ENCODE data around the gene DACT2. TPM values are rescaled to one million over a fixed set of nuclear protein-coding genes. Genes with fewer than 3 reads are reported as not detected.

The DACT2 gene
- total and polyA plus RNA-seq, 9 of the 15 experiments (the other 6 are each of a cell fraction or from before 2014, with no cell fraction given), result not detected

DNA sequence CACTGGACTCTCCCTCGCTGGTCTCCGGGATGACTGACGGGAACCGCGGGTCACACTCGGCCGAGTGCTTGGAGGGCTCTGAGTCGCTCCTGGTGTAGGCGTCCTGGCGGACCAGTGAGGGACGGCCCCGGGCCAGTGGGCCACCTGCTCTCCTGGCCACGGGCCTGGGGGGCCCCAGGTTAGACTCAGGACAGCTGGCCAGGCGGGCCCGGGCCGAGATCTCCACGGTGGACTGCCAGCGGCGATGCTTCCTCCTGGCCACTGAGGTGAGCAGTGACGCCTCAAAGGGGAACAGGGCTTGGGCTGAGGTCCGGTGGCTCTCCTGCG lies 11.9 kb downstream of the DACT2 start:
- in situ Hi-C loops (cut with MboI) (no loop called here), intact Hi-C loops (cut with micrococcal nuclease) (no loop called here)
- Histone ChIP-seq H3K36me3 (ENCODE audit: control insufficient read depth, insufficient read depth, low read length) (no peaks in the 10 kb centered on the region), H3K4me1 (replicated peaks in 1 of 2; ENCODE audit: control insufficient read depth in 2 of 2, insufficient read depth in 2 of 2, low read length in 2 of 2) (peaks cover 0 to 13% of the 10 kb centered on the region in 2 experiments; a peak in 1 of 5 replicates), H3K27me3 (ENCODE audit: control insufficient read depth in 2 of 2, insufficient read depth in 2 of 2, low read length in 2 of 2) (peaks cover 59 to 92% of the 10 kb centered on the region in 2 experiments; a peak in 4 of 5 replicates), H3K4me2 (ENCODE audit: insufficient read depth, low read length) (no peak overlapping the region), H3K27ac (ENCODE audit: extremely low read depth, low read depth, low read length) (no peak overlapping the region), H3K9me3 (replicated peaks; ENCODE audit: control insufficient read depth, insufficient read depth, low read depth, low read length) (no peaks in the 10 kb centered on the region), H3K9ac (ENCODE audit: insufficient read depth in 1 of 2, low read depth in 2 of 2, low read length in 2 of 2) (no peak overlapping the region; a peak in 1 of 4 replicates), H3K79me2 (ENCODE audit: control insufficient read depth, insufficient read depth, low read length) (no peaks in the 10 kb centered on the region), H2AFZ (ENCODE audit: low read depth, low read length) (no peak overlapping the region), H3K9me1 (ENCODE audit: control insufficient read depth, insufficient read depth, low read length) (peaks cover 2% of the 10 kb centered on the region), H3K4me3 (no peak overlapping the region), H4K20me1 (replicated peaks; ENCODE audit: control insufficient read depth, insufficient read depth, low read length) (peaks cover 7% of the 10 kb centered on the region)
- no peak for DNase-seq (ENCODE audit: extremely low read depth in 1 of 4, low spot score in 3 of 4)
- no peak for FAIRE-seq
- TF ChIP-seq ATF7 (IDR thresholded peaks at IDR 0.05), result no peak
- no peak for TF ChIP-seq TBP (optimal IDR thresholded peaks at IDR 0.05; ENCODE audit: low read depth, low read length)
- TF ChIP-seq DPF2 (IDR thresholded peaks at IDR 0.05), result no peak
- TF ChIP-seq, protein P1, sequence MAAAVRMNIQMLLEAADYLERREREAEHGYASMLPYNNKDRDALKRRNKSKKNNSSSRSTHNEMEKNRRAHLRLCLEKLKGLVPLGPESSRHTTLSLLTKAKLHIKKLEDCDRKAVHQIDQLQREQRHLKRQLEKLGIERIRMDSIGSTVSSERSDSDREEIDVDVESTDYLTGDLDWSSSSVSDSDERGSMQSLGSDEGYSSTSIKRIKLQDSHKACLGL (CRISPR knock-in tag; IDR thresholded peaks at IDR 0.05; ENCODE audit: borderline replicate concordance, poor library complexity, severe bottlenecking), result no peak
- no peak for TF ChIP-seq TGIF2 (CRISPR knock-in tag; IDR thresholded peaks at IDR 0.05)
- no peak for TF ChIP-seq MTA3 (IDR thresholded peaks at IDR 0.05; ENCODE audit: borderline replicate concordance)
- TF ChIP-seq EHMT2 (IDR thresholded peaks at IDR 0.05), result no peak
- ChIA-PET POLR2A (no interaction called here), CTCF (ENCODE audit: low intra/inter-chr PET ratio) (no interaction called here)
- WGBS (ENCODE audit: insufficient coverage, low coverage, missing lambda C conversion rate), result under 1% methylated on average over 22 of the region's 22 CpGs
- no TSS peak for BruUV-seq (replicated peaks)
- no peak for ATAC-seq
